ENCODE measurements around the gene DNER. TPM values are rescaled to one million over a fixed set of nuclear protein-coding genes. Genes with fewer than 3 reads are reported as not detected.

The DNER gene
- polyA plus RNA-seq, 3 donors, result 0.12 to 0.20 (median 0.16) TPM

GRCh38 chr2:229701716-229702115, 12.6 kb downstream of the DNER start:
- Histone ChIP-seq H3K27me3 (ENCODE audit: control insufficient read depth in 2 of 2, insufficient read depth in 2 of 2, low read length in 2 of 2) (no peaks in the 10 kb centered on the region), H3K36me3 (replicated peaks in 1 of 2; ENCODE audit: control insufficient read depth in 1 of 2, insufficient read depth in 2 of 2, low read length in 2 of 2) (no peaks in the 10 kb centered on the region), H2AFZ (ENCODE audit: insufficient read depth, low read depth, low read length, poor library complexity, severe bottlenecking) (no peak overlapping the region), H3K4me1 (ENCODE audit: control insufficient read depth in 1 of 2, insufficient read depth in 2 of 2, low read length in 2 of 2) (no peaks in the 10 kb centered on the region), H3K9ac (ENCODE audit: insufficient read depth, low read length, poor library complexity, severe bottlenecking) (no peak overlapping the region), H3K4me2 (replicated peaks; ENCODE audit: extremely low read depth, low read length, poor library complexity, severe bottlenecking) (no peak overlapping the region), H3K27ac (ENCODE audit: low read depth in 1 of 2, low read length in 2 of 2) (no peak overlapping the region), H3K79me2 (ENCODE audit: insufficient read depth, low read length) (no peaks in the 10 kb centered on the region), H3K4me3 (replicated peaks in 1 of 3; ENCODE audit: low read depth in 2 of 3, low read length in 3 of 3) (no peak overlapping the region), H3K9me3 (replicated peaks in 1 of 2; ENCODE audit: control insufficient read depth in 1 of 2, insufficient read depth in 1 of 2, low read length in 2 of 2) (no peaks in the 10 kb centered on the region), H4K20me1 (ENCODE audit: insufficient read depth, low read length) (no peaks in the 10 kb centered on the region)
- Mint-ChIP-seq H3K4me3 (no peak overlapping the region), H3K27ac (no peak overlapping the region), H3K9me3 (peaks cover 0 to 5% (median 2%) of the 10 kb centered on the region in 7 donors), H3K27me3 (ENCODE audit: low read depth in 3 of 3) (peaks cover 6 to 13% (median 7%) of the 10 kb centered on the region in 3 donors), H3K4me1 (no peaks in the 10 kb centered on the region), H3K36me3 (no peaks in the 10 kb centered on the region)
- DNase-seq, result no peak
- TF ChIP-seq, protein P1, sequence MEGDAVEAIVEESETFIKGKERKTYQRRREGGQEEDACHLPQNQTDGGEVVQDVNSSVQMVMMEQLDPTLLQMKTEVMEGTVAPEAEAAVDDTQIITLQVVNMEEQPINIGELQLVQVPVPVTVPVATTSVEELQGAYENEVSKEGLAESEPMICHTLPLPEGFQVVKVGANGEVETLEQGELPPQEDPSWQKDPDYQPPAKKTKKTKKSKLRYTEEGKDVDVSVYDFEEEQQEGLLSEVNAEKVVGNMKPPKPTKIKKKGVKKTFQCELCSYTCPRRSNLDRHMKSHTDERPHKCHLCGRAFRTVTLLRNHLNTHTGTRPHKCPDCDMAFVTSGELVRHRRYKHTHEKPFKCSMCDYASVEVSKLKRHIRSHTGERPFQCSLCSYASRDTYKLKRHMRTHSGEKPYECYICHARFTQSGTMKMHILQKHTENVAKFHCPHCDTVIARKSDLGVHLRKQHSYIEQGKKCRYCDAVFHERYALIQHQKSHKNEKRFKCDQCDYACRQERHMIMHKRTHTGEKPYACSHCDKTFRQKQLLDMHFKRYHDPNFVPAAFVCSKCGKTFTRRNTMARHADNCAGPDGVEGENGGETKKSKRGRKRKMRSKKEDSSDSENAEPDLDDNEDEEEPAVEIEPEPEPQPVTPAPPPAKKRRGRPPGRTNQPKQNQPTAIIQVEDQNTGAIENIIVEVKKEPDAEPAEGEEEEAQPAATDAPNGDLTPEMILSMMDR (IDR thresholded peaks at IDR 0.05), result no peak
- intact Hi-C loops (cut with micrococcal nuclease), result no loop called here
- 92% methylated on average over 6 of the region's 6 CpGs for WGBS (ENCODE audit: insufficient coverage)

DNA sequence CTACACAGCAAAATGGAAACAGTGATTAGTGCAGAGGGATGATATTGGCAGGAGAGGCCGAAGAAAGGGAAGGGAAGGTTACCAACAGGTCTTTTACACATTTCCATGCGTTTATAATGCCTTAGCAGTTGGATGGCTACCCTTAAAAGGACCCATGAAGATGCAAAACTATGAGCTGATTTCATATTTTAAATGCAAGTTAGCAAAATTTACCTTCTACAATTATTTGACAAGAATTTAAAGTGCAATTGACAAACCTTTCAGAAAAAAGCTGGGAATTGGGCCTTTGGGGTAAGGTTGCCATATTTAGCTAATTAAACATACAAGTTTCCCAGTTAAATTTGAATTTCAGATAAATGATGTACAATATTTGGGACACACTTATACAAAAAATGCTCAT, 13.3 kb downstream of the DNER start:
- Mint-ChIP-seq H3K27ac (no peak overlapping the region), H3K9me3 (peaks cover 0 to 8% (median 2%) of the 10 kb centered on the region in 7 donors), H3K27me3 (ENCODE audit: low read depth in 3 of 3) (peaks cover 6 to 13% (median 7%) of the 10 kb centered on the region in 3 donors), H3K36me3 (no peaks in the 10 kb centered on the region), H3K4me3 (no peak overlapping the region), H3K4me1 (no peaks in the 10 kb centered on the region)
- Histone ChIP-seq H3K9me3 (replicated peaks in 1 of 2; ENCODE audit: control insufficient read depth in 1 of 2, insufficient read depth in 1 of 2, low read length in 2 of 2) (no peaks in the 10 kb centered on the region), H3K36me3 (replicated peaks in 1 of 2; ENCODE audit: control insufficient read depth in 1 of 2, insufficient read depth in 2 of 2, low read length in 2 of 2) (no peaks in the 10 kb centered on the region), H3K9ac (ENCODE audit: insufficient read depth, low read length, poor library complexity, severe bottlenecking) (no peak overlapping the region), H3K27ac (ENCODE audit: low read depth in 1 of 2, low read length in 2 of 2) (no peak overlapping the region), H2AFZ (ENCODE audit: insufficient read depth, low read depth, low read length, poor library complexity, severe bottlenecking) (no peak overlapping the region), H3K79me2 (ENCODE audit: insufficient read depth, low read length) (no peaks in the 10 kb centered on the region), H3K4me1 (ENCODE audit: control insufficient read depth in 1 of 2, insufficient read depth in 2 of 2, low read length in 2 of 2) (no peaks in the 10 kb centered on the region), H3K4me3 (replicated peaks in 1 of 3; ENCODE audit: low read depth in 2 of 3, low read length in 3 of 3) (no peak overlapping the region), H3K4me2 (replicated peaks; ENCODE audit: extremely low read depth, low read length, poor library complexity, severe bottlenecking) (no peak overlapping the region), H4K20me1 (ENCODE audit: insufficient read depth, low read length) (no peaks in the 10 kb centered on the region), H3K27me3 (ENCODE audit: control insufficient read depth in 2 of 2, insufficient read depth in 2 of 2, low read length in 2 of 2) (no peaks in the 10 kb centered on the region)
- intact Hi-C loops (cut with micrococcal nuclease), result no loop called here
- DNase-seq, result no peak
- TF ChIP-seq, protein P1 (IDR thresholded peaks at IDR 0.05), result no peak
- WGBS (ENCODE audit: insufficient coverage), result no CpG with 5 or more reads among the region's 2 CpGs
